Measurements from ENCODE around the gene SPTSSA. TPM values are rescaled to one million over a fixed set of nuclear protein-coding genes. Genes with fewer than 3 reads are reported as not detected.

The SPTSSA gene
- total RNA-seq, 2 experiments from 2014 or later: 1.4 to 1.6 TPM

GRCh38 chr14:34472706-34473279 is 10.8 kb upstream of the SPTSSA start:
- Mint-ChIP-seq H3K4me3 (no peak overlapping the region), H3K4me1 (ENCODE audit: low read depth) (no peaks in the 10 kb centered on the region), H3K9me3 (no peaks in the 10 kb centered on the region), H3K27me3 (no peaks in the 10 kb centered on the region), H3K27ac (no peak overlapping the region), H3K36me3 (ENCODE audit: low read depth) (no peaks in the 10 kb centered on the region)
- H3K9me3 ChIP-seq (ENCODE audit: control insufficient read depth in 1 of 2, insufficient read depth in 1 of 2, low read length in 2 of 2): no peaks in the 10 kb centered on the region
- CTCF ChIA-PET: interaction anchor here (0.7 kb wide), 1 partner anchor 1214 kb away, joined by 4 read pairs; no protein-coding TSS in a partner anchor
- no peak overlapping the region for H3K27ac ChIP-seq (ENCODE audit: low read depth in 1 of 2, low read length in 2 of 2)
- no peaks in the 10 kb centered on the region for H3K27me3 ChIP-seq (ENCODE audit: control insufficient read depth in 1 of 2, insufficient read depth in 2 of 2, low read length in 2 of 2)
- no peaks in the 10 kb centered on the region for H3K4me1 ChIP-seq (ENCODE audit: insufficient read depth, low read length)
- no peak for ATAC-seq (ENCODE audit: poor library complexity)
- no peaks in the 10 kb centered on the region for H3K36me3 ChIP-seq (ENCODE audit: insufficient read depth, low read length)
- no peak for TF ChIP-seq CTCF (IDR thresholded peaks at IDR 0.05)
- DNase-seq: no peak
- intact Hi-C loops (cut with DNase I, micrococcal nuclease): no loop called here
- POLR2A ChIA-PET: no interaction called here
- no peak overlapping the region for H3K4me3 ChIP-seq (ENCODE audit: low read length)

GRCh38 chr14:34470319-34470718 is 8.3 kb upstream of the SPTSSA start:
- H3K4me3 ChIP-seq (ENCODE audit: low read length): no peak overlapping the region

GRCh38 chr14:34466691-34467090 is 4.7 kb upstream of the SPTSSA start:
- Histone ChIP-seq H3K36me3 (ENCODE audit: insufficient read depth, low read length) (no peaks in the 10 kb centered on the region), H3K4me1 (ENCODE audit: insufficient read depth, low read length) (peaks cover 6% of the 10 kb centered on the region), H3K27ac (ENCODE audit: low read depth in 1 of 2, low read length in 2 of 2) (no peak overlapping the region), H3K9me3 (ENCODE audit: control insufficient read depth in 1 of 2, insufficient read depth in 1 of 2, low read length in 2 of 2) (no peaks in the 10 kb centered on the region), H3K4me3 (ENCODE audit: low read length) (no peak overlapping the region), H3K27me3 (ENCODE audit: control insufficient read depth in 1 of 2, insufficient read depth in 2 of 2, low read length in 2 of 2) (no peaks in the 10 kb centered on the region)
- POLR2A ChIA-PET: no interaction called here
- no peaks in the 10 kb centered on the region for H3K27me3 Mint-ChIP-seq
- no peak for TF ChIP-seq CTCF (IDR thresholded peaks at IDR 0.05)
- no peak for ATAC-seq (ENCODE audit: poor library complexity)
- DNase-seq: no peak
- no peaks in the 10 kb centered on the region for H3K4me1 Mint-ChIP-seq (ENCODE audit: low read depth)
- CTCF ChIA-PET: interaction anchor here (1.5 kb wide), 1 partner anchor 135 kb away, joined by 4 read pairs; no protein-coding TSS in a partner anchor
- no peak overlapping the region for H3K27ac Mint-ChIP-seq
- no peak overlapping the region for H3K4me3 Mint-ChIP-seq
- H3K36me3 Mint-ChIP-seq (ENCODE audit: low read depth): no peaks in the 10 kb centered on the region
- H3K9me3 Mint-ChIP-seq: no peaks in the 10 kb centered on the region
- intact Hi-C loops (cut with DNase I, micrococcal nuclease): loop anchor here in 1 of 2 experiments (10.0 kb wide), 2 partner anchors 258 to 658 kb away; partner anchors contain the start of genes PPP2R3C and PRORP

More at GRCh38 chr14:34470319-34470718, 8.3 kb upstream of the SPTSSA start:
- DNase-seq (no peak), ATAC-seq (ENCODE audit: poor library complexity) (no peak)
- Mint-ChIP-seq H3K27ac (no peak overlapping the region), H3K4me1 (ENCODE audit: low read depth) (no peaks in the 10 kb centered on the region), H3K9me3 (no peaks in the 10 kb centered on the region), H3K36me3 (ENCODE audit: low read depth) (no peaks in the 10 kb centered on the region), H3K4me3 (no peak overlapping the region), H3K27me3 (no peaks in the 10 kb centered on the region)
- Histone ChIP-seq H3K9me3 (ENCODE audit: control insufficient read depth in 1 of 2, insufficient read depth in 1 of 2, low read length in 2 of 2) (no peaks in the 10 kb centered on the region), H3K27ac (ENCODE audit: low read depth in 1 of 2, low read length in 2 of 2) (no peak overlapping the region), H3K4me1 (ENCODE audit: insufficient read depth, low read length) (no peaks in the 10 kb centered on the region), H3K36me3 (ENCODE audit: insufficient read depth, low read length) (no peaks in the 10 kb centered on the region), H3K27me3 (ENCODE audit: control insufficient read depth in 1 of 2, insufficient read depth in 2 of 2, low read length in 2 of 2) (no peaks in the 10 kb centered on the region)
- intact Hi-C loops (cut with DNase I, micrococcal nuclease): no loop called here
- TF ChIP-seq CTCF (IDR thresholded peaks at IDR 0.05): no peak
- ChIA-PET POLR2A (no interaction called here), CTCF (no interaction called here)
